ENCODE measurements around the gene REXO2. TPM values are rescaled to one million over a fixed set of nuclear protein-coding genes. Genes with fewer than 3 reads are reported as not detected.
A peak's percentile ranks its signal among the peaks of the same experiment; 100 is the strongest.

Gene REXO2
- total RNA-seq, 4 donors from 2014 or later: 88.7 to 125 (median 109) TPM

DNA sequence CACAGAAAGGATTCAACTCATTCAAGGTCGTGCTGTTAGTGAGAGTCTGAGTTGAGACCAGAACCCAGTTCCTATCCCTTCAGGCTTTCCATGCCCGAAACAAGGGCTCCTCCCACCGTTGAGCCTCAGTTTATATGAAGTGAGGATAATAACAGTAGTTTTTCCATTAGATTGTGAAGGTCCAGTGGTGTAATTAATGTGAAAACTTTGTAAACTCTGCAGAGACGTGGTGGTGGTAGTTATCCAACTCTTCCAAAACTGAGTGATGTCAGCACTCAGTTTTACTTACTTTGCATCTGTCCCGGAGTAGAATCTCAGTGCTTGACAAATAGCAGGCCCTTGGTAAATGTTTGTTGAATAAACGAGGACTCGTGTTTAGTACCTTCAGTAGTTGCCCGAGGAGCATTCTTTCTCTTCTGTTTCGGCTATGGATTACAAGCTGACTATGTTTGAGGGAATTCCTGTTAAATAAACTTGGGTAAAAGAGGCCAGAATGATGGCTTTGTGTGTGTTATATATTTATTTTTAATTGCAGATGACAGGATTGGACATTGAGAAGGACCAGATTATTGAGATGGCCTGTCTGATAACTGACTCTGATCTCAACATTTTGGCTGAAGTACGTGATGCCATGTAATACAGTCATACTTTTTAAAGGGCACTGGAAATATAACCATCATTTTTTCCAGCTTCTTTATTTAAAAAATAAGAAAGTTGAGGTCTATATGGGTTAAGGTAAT lies 1.0 kb downstream of the REXO2 start:
- WGBS: 9% methylated on average over 10 of the region's 10 CpGs

GRCh38 chr11:114440971-114441763 lies 1.9 kb downstream of the REXO2 start:
- WGBS: 68% methylated on average over 7 of the region's 7 CpGs
- no peak for DNase-seq (ENCODE audit: low spot score in 2 of 2)
- Histone ChIP-seq H3K9me3 (no peaks in the 10 kb centered on the region), H3K4me1 (peaks cover 25% of the 10 kb centered on the region), H3K36me3 (peaks cover 13% of the 10 kb centered on the region), H3K27ac (peak overlapping the region; percentile 85), H3K4me3 (peak overlapping the region; percentile 76), H3K27me3 (no peaks in the 10 kb centered on the region)
- TF ChIP-seq, protein P1, sequence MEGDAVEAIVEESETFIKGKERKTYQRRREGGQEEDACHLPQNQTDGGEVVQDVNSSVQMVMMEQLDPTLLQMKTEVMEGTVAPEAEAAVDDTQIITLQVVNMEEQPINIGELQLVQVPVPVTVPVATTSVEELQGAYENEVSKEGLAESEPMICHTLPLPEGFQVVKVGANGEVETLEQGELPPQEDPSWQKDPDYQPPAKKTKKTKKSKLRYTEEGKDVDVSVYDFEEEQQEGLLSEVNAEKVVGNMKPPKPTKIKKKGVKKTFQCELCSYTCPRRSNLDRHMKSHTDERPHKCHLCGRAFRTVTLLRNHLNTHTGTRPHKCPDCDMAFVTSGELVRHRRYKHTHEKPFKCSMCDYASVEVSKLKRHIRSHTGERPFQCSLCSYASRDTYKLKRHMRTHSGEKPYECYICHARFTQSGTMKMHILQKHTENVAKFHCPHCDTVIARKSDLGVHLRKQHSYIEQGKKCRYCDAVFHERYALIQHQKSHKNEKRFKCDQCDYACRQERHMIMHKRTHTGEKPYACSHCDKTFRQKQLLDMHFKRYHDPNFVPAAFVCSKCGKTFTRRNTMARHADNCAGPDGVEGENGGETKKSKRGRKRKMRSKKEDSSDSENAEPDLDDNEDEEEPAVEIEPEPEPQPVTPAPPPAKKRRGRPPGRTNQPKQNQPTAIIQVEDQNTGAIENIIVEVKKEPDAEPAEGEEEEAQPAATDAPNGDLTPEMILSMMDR (IDR thresholded peaks at IDR 0.05): no peak
- TF ChIP-seq POLR2AphosphoS5 (IDR thresholded peaks at IDR 0.05) (no peak), POLR2A (IDR thresholded peaks at IDR 0.05) (no peak), EP300 (IDR thresholded peaks at IDR 0.05) (no peak)

More for the DNA sequence above, 1.0 kb downstream of the REXO2 start:
- peak overlapping the region; percentile 76 for H3K4me3 ChIP-seq
- peaks cover 10% of the 10 kb centered on the region for H3K36me3 ChIP-seq
- TF ChIP-seq, protein P1 (IDR thresholded peaks at IDR 0.05): no peak
- TF ChIP-seq POLR2A (IDR thresholded peaks at IDR 0.05) (no peak), EP300 (IDR thresholded peaks at IDR 0.05) (no peak), POLR2AphosphoS5 (IDR thresholded peaks at IDR 0.05) (no peak)
- no peaks in the 10 kb centered on the region for H3K9me3 ChIP-seq
- no peak for DNase-seq (ENCODE audit: low spot score in 2 of 2)
- no peaks in the 10 kb centered on the region for H3K27me3 ChIP-seq
- H3K4me1 ChIP-seq: peaks cover 25% of the 10 kb centered on the region
- peak overlapping the region; percentile 85 for H3K27ac ChIP-seq

DNA sequence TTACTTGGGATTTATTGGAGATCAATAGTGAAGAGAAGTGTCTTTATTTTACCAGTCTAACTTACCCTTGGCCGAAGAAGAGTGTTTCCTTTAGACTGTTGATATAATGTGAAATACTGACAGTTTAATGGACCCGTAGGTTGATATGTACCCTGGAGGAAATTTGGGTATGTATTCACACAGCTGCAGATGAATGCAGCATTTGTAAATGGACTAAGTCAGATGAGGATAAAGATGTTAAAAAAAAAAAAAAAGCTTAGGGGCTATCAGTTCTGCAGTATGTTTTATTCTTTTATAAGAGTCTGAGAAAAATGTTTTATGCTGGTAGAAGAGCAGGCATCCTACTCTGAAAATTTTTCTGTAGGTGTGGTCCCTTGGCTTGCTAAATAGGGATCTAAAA lies 2.7 kb downstream of the REXO2 start:
- H3K27me3 ChIP-seq: no peaks in the 10 kb centered on the region
- H3K4me1 ChIP-seq: peaks cover 25% of the 10 kb centered on the region
- H3K27ac ChIP-seq: no peak overlapping the region
- no peaks in the 10 kb centered on the region for H3K9me3 ChIP-seq
- H3K4me3 ChIP-seq: no peak overlapping the region
- WGBS: 62% methylated on average over 2 of the region's 2 CpGs
- DNase-seq (ENCODE audit: low spot score in 2 of 2): no peak
- no peak for TF ChIP-seq EP300 (IDR thresholded peaks at IDR 0.05)
- H3K36me3 ChIP-seq: peaks cover 17% of the 10 kb centered on the region

DNA sequence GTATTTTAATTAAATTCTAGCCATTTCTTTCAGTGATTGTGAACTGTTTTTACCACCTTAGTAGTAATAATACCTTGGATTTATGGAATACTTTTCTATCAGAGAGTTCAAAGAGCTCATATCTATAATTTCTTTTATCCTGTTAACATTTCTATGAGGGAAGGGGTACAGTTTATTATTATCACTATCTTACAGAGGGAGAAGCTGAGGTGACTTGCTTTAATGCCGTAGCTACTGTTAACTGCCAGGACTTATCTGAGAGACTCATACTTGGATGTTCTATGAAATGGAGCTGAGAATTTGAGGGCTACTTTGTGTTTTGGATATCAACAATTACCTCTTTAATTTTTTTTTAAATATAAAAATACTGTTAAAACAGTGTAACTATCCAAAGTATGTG lies 3.3 kb downstream of the REXO2 start:
- DNase-seq (ENCODE audit: low spot score in 2 of 2): no peak
- no peak for TF ChIP-seq POLR2AphosphoS5 (IDR thresholded peaks at IDR 0.05)
- TF ChIP-seq, protein P1 (IDR thresholded peaks at IDR 0.05): no peak
- TF ChIP-seq EP300 (IDR thresholded peaks at IDR 0.05): no peak
- TF ChIP-seq POLR2A (IDR thresholded peaks at IDR 0.05): no peak
- H3K27me3 ChIP-seq: no peaks in the 10 kb centered on the region
- H3K9me3 ChIP-seq: no peaks in the 10 kb centered on the region
- H3K4me1 ChIP-seq: peaks cover 25% of the 10 kb centered on the region
- peaks cover 21% of the 10 kb centered on the region for H3K36me3 ChIP-seq
- no peak overlapping the region for H3K27ac ChIP-seq
- WGBS: 81% methylated on average over 1 of the region's 1 CpG
- no peak overlapping the region for H3K4me3 ChIP-seq

DNA sequence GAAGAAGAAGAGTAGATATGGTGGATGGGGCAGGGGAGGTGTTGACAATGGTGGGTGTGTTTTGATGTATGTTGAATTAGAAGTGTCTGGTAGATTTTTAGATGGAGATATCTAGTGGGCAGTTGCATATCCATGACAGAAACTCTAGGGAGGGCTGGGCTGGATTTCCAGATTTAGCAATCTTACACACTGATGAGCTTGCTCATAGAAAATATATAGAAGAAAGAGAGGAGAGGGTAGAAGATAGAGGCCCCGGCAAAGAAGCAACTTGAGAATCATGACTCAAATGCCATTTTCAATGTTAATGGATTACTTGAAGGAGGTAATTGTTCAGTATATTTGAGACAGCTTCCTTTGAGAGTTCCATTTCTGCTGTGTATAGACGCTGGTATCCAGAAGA lies 8.2 kb downstream of the REXO2 start:
- Histone ChIP-seq H3K4me1 (peaks cover 7% of the 10 kb centered on the region), H3K27me3 (no peaks in the 10 kb centered on the region), H3K36me3 (peaks cover 57% of the 10 kb centered on the region), H3K27ac (no peak overlapping the region), H3K4me3 (no peak overlapping the region), H3K9me3 (no peaks in the 10 kb centered on the region)
- 92% methylated on average over 2 of the region's 2 CpGs for WGBS
- no peak for DNase-seq (ENCODE audit: low spot score in 2 of 2)
- TF ChIP-seq POLR2A (IDR thresholded peaks at IDR 0.05) (no peak), EP300 (IDR thresholded peaks at IDR 0.05) (no peak), POLR2AphosphoS5 (IDR thresholded peaks at IDR 0.05) (no peak)
- TF ChIP-seq, protein P1 (IDR thresholded peaks at IDR 0.05): no peak

All from suprapubic skin (tissue), 4 donors.